Measurements from ENCODE around the gene JAM3. TPM values are rescaled to one million over a fixed set of nuclear protein-coding genes. Genes with fewer than 3 reads are reported as not detected.

Gene JAM3
- polyA plus RNA-seq, 1 donor from 2014 or later, result 46.1 TPM

DNA sequence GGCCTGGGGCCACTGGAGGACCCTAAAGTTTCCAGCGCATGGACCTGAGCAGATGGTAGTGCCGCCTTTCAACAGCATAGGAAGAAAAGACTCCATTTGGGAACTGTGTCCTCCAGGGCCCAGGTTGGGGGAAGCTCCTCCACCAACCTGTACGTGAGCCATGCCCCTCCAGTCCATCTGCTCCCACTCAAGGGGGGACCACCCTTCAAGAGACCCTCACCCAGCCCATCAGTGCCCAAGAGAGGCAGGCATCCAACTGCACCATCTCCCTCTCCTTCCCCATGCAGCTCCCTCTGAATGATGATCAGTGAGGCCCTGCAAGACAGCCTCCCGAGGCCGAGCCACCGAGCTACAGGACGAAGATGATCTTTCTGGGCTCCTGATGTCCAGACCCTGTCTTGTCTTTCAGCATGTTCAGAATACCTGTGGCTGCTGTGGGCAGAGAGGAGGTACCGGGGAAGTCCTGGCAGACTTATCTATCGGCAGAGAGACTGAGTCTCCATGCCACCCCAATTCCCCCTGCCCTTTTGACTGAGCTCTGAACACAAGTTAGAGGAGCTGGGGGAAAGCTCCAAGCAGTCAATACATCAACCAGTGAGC is 25.0 kb upstream of the JAM3 start:
- TF ChIP-seq REST (IDR thresholded peaks at IDR 0.05; ENCODE audit: borderline replicate concordance) (no peak), TAF1 (IDR thresholded peaks at IDR 0.05; ENCODE audit: low read depth) (no peak), RAD21 (conservative IDR thresholded peaks at IDR 0.05) (no peak), SMC3 (conservative IDR thresholded peaks at IDR 0.05; ENCODE audit: poor library complexity) (no peak), EP300 (conservative IDR thresholded peaks at IDR 0.05; ENCODE audit: poor library complexity, severe bottlenecking) (no peak), EZH2 (IDR thresholded peaks at IDR 0.05; ENCODE audit: borderline replicate concordance, insufficient read depth, low read length, poor library complexity, severe bottlenecking) (no peak), POLR2AphosphoS5 (IDR thresholded peaks at IDR 0.05) (no peak), MXI1 (conservative IDR thresholded peaks at IDR 0.05; ENCODE audit: poor library complexity, severe bottlenecking) (no peak)
- TF ChIP-seq, protein P1, sequence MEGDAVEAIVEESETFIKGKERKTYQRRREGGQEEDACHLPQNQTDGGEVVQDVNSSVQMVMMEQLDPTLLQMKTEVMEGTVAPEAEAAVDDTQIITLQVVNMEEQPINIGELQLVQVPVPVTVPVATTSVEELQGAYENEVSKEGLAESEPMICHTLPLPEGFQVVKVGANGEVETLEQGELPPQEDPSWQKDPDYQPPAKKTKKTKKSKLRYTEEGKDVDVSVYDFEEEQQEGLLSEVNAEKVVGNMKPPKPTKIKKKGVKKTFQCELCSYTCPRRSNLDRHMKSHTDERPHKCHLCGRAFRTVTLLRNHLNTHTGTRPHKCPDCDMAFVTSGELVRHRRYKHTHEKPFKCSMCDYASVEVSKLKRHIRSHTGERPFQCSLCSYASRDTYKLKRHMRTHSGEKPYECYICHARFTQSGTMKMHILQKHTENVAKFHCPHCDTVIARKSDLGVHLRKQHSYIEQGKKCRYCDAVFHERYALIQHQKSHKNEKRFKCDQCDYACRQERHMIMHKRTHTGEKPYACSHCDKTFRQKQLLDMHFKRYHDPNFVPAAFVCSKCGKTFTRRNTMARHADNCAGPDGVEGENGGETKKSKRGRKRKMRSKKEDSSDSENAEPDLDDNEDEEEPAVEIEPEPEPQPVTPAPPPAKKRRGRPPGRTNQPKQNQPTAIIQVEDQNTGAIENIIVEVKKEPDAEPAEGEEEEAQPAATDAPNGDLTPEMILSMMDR (IDR thresholded peaks at IDR 0.05; ENCODE audit: poor library complexity, severe bottlenecking), result no peak
- no peaks in the 10 kb centered on the region for H3K79me2 ChIP-seq (replicated peaks; ENCODE audit: insufficient read depth, low read length)
- H3K9ac ChIP-seq (ENCODE audit: low read length), result no peak overlapping the region
- H3K27me3 ChIP-seq (ENCODE audit: insufficient read depth, low read depth, low read length), result no peaks in the 10 kb centered on the region
- no peak overlapping the region for H3K4me3 ChIP-seq (ENCODE audit: low read length)
- no peak overlapping the region for H3K4me2 ChIP-seq (ENCODE audit: low read length)
- H3K9me3 ChIP-seq (ENCODE audit: low read length), result no peaks in the 10 kb centered on the region
- no peaks in the 10 kb centered on the region for H3K9me2 ChIP-seq (ENCODE audit: insufficient read depth, low read length)
- H3F3A ChIP-seq (ENCODE audit: insufficient read depth, low read length, poor library complexity, severe bottlenecking), result no peaks in the 10 kb centered on the region
- no peak overlapping the region for H2AFZ ChIP-seq (ENCODE audit: low read depth, low read length)
- H3K27ac ChIP-seq (ENCODE audit: low read length), result no peak overlapping the region
- no peaks in the 10 kb centered on the region for H4K20me1 ChIP-seq (ENCODE audit: insufficient read depth)
- no peaks in the 10 kb centered on the region for H3K36me3 ChIP-seq (ENCODE audit: insufficient read depth, low read length)

DNA sequence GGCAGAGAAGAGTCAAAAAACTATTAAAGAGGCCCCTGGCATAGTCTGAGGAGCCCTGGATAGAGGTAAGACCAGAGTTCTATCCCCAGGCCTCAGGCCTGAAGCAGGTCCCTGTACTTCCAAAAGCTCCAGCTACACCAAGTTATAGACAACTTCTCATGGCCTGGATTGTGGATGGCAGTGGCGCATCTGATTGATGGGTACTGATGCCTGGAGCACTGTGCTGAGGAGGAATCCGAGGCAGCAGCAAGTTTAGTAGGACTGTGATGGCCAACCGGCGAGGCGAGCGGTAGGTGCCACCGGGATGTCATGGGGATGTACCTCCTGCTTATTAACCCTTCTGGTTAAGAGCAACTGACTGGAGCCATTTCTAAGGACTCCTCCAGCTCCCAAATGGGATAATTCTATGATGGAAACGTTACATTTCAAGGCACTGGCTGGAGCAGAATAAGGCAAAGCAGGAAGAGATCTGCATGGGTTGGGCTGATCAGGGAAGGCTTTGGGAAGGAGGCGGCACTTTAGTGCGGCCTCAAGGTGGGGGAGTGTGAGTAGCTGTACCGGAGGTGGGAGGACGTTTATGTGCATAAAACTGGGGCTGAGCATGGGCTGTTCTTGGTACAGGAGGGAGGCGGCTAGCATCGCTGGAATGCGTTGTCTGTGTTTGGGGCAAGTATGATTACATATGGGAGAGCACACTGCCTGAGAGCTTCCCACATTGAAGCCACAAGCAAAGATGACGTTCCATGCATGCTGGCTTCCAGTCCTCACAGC is 24.2 kb upstream of the JAM3 start:
- H3K9ac ChIP-seq (ENCODE audit: low read length), result no peak overlapping the region
- no peak overlapping the region for H3K4me3 ChIP-seq (ENCODE audit: low read length)
- no peak overlapping the region for H3K27ac ChIP-seq (ENCODE audit: low read length)
- no peaks in the 10 kb centered on the region for H3K9me2 ChIP-seq (ENCODE audit: insufficient read depth, low read length)
- no peaks in the 10 kb centered on the region for H3K79me2 ChIP-seq (replicated peaks; ENCODE audit: insufficient read depth, low read length)
- no peaks in the 10 kb centered on the region for H3K27me3 ChIP-seq (ENCODE audit: insufficient read depth, low read depth, low read length)
- no peaks in the 10 kb centered on the region for H3K36me3 ChIP-seq (ENCODE audit: insufficient read depth, low read length)
- H2AFZ ChIP-seq (ENCODE audit: low read depth, low read length), result no peak overlapping the region
- H3F3A ChIP-seq (ENCODE audit: insufficient read depth, low read length, poor library complexity, severe bottlenecking), result no peaks in the 10 kb centered on the region
- no peaks in the 10 kb centered on the region for H4K20me1 ChIP-seq (ENCODE audit: insufficient read depth)
- no peaks in the 10 kb centered on the region for H3K9me3 ChIP-seq (ENCODE audit: low read length)
- no peak overlapping the region for H3K4me2 ChIP-seq (ENCODE audit: low read length)
- TF ChIP-seq, protein P1 (IDR thresholded peaks at IDR 0.05; ENCODE audit: poor library complexity, severe bottlenecking), result no peak
- TF ChIP-seq EP300 (conservative IDR thresholded peaks at IDR 0.05; ENCODE audit: poor library complexity, severe bottlenecking) (no peak), REST (IDR thresholded peaks at IDR 0.05; ENCODE audit: borderline replicate concordance) (no peak)
